ENCODE measurements around the gene SOX10. TPM values are rescaled to one million over a fixed set of nuclear protein-coding genes. Genes with fewer than 3 reads are reported as not detected.

The SOX10 gene
- total RNA-seq, 1 experiment from 2014 or later: 2.4 TPM

GRCh38 chr22:37954686-37955085, 29.7 kb downstream of the SOX10 start:
- Histone ChIP-seq H4K5ac (ENCODE audit: insufficient read length, low read depth, low read length) (no peak overlapping the region), H3K4me1 (ENCODE audit: insufficient read depth, low read length) (no peaks in the 10 kb centered on the region), H3K23me2 (ENCODE audit: insufficient read length, low read depth, low read length, poor library complexity, severe bottlenecking) (peaks cover 13% of the 10 kb centered on the region), H3K14ac (ENCODE audit: insufficient read depth, low read length) (no peak overlapping the region), H3K4ac (ENCODE audit: low read depth, low read length) (no peak overlapping the region), H2BK120ac (ENCODE audit: low read depth, low read length, poor library complexity, severe bottlenecking) (no peak overlapping the region), H3K9ac (ENCODE audit: extremely low read depth, insufficient read length, low read length) (no peak overlapping the region), H3K27ac (ENCODE audit: insufficient read length, low read depth, low read length) (no peak overlapping the region), H3K9me3 (ENCODE audit: control insufficient read depth, low read depth, low read length) (no peaks in the 10 kb centered on the region), H3K23ac (ENCODE audit: insufficient read length, low read depth, low read length) (no peak overlapping the region), H2AFZ (ENCODE audit: low read length) (no peak overlapping the region), H4K20me1 (ENCODE audit: control insufficient read depth, insufficient read depth, insufficient read length) (no peaks in the 10 kb centered on the region), H2AK5ac (ENCODE audit: insufficient read length, low read length) (no peak overlapping the region), H2BK15ac (ENCODE audit: low read depth, low read length) (no peak overlapping the region), H3K4me2 (ENCODE audit: insufficient read depth, insufficient read length, low read length) (peak overlapping the region; percentile 97), H3K27me3 (ENCODE audit: insufficient read depth, low read length) (no peaks in the 10 kb centered on the region), H4K8ac (replicated peaks; ENCODE audit: insufficient read length, low read depth, low read length) (no peak overlapping the region), H3T11ph (ENCODE audit: low read length) (no peak overlapping the region), H4K91ac (ENCODE audit: insufficient read length, low read depth, low read length) (no peak overlapping the region), H3K18ac (ENCODE audit: insufficient read length, low read depth, low read length) (no peak overlapping the region), H3K56ac (ENCODE audit: insufficient read length, low read depth, low read length) (no peak overlapping the region), H2BK12ac (ENCODE audit: insufficient read length, low read depth, low read length) (no peak overlapping the region), H3K79me1 (ENCODE audit: insufficient read depth, low read depth, low read length, poor library complexity, severe bottlenecking) (peaks cover 7% of the 10 kb centered on the region), H2BK20ac (ENCODE audit: low read depth, low read length, poor library complexity, severe bottlenecking) (no peak overlapping the region), H3K79me2 (ENCODE audit: insufficient read depth, low read length) (peaks cover 6% of the 10 kb centered on the region; the same call in 1 of the 2 replicates), H2BK5ac (ENCODE audit: insufficient read length, low read length) (no peak overlapping the region)
- peaks cover 2% of the 10 kb centered on the region for H3K27me3 Mint-ChIP-seq (ENCODE audit: low read depth)
- H3K36me3 Mint-ChIP-seq (ENCODE audit: insufficient read depth in 1 of 3, low read depth in 3 of 3): peaks cover 24 to 37% (median 31%) of the 10 kb centered on the region in 3 experiments
- peaks cover 19 to 23% of the 10 kb centered on the region in 2 experiments for H3K4me1 Mint-ChIP-seq
- TF ChIP-seq, protein P1, sequence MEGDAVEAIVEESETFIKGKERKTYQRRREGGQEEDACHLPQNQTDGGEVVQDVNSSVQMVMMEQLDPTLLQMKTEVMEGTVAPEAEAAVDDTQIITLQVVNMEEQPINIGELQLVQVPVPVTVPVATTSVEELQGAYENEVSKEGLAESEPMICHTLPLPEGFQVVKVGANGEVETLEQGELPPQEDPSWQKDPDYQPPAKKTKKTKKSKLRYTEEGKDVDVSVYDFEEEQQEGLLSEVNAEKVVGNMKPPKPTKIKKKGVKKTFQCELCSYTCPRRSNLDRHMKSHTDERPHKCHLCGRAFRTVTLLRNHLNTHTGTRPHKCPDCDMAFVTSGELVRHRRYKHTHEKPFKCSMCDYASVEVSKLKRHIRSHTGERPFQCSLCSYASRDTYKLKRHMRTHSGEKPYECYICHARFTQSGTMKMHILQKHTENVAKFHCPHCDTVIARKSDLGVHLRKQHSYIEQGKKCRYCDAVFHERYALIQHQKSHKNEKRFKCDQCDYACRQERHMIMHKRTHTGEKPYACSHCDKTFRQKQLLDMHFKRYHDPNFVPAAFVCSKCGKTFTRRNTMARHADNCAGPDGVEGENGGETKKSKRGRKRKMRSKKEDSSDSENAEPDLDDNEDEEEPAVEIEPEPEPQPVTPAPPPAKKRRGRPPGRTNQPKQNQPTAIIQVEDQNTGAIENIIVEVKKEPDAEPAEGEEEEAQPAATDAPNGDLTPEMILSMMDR (conservative IDR thresholded peaks at IDR 0.05): no peak
- H3K27ac Mint-ChIP-seq: peak overlapping the region in 1 of 3 experiments; percentile 99; a peak in 1 of 7 replicates
- DNase-seq: no peak
- H3K4me3 Mint-ChIP-seq: peak overlapping the region; percentile 100
- no CpG with 5 or more reads among the region's 4 CpGs for WGBS (ENCODE audit: extremely low coverage, insufficient read length, low lambda C conversion rate)
- H3K9me3 Mint-ChIP-seq: no peaks in the 10 kb centered on the region

All from H9 (cell line).